Measurements from ENCODE around the gene ATP6V1G1.

Gene ATP6V1G1

DNA sequence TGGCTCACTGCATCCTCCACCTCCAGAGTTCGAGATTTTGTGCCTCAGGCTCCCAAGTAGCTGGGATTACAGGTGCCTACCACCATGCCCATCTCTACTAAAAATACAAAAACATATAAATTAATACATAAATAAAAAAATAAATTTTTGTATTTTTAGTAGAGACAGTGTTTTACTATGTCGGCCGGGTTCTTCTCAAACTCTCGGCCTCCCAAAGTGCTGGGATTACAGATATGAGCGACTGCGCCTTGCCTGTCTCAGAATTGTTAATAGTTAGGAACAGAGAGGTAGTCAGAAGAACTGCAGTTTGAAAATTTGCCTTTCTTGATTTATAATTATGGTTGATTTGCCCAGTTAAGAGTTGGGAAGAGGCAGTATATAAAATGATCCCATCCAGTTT lies 2.8 kb downstream of the ATP6V1G1 start:
- TF ChIP-seq, protein P1, sequence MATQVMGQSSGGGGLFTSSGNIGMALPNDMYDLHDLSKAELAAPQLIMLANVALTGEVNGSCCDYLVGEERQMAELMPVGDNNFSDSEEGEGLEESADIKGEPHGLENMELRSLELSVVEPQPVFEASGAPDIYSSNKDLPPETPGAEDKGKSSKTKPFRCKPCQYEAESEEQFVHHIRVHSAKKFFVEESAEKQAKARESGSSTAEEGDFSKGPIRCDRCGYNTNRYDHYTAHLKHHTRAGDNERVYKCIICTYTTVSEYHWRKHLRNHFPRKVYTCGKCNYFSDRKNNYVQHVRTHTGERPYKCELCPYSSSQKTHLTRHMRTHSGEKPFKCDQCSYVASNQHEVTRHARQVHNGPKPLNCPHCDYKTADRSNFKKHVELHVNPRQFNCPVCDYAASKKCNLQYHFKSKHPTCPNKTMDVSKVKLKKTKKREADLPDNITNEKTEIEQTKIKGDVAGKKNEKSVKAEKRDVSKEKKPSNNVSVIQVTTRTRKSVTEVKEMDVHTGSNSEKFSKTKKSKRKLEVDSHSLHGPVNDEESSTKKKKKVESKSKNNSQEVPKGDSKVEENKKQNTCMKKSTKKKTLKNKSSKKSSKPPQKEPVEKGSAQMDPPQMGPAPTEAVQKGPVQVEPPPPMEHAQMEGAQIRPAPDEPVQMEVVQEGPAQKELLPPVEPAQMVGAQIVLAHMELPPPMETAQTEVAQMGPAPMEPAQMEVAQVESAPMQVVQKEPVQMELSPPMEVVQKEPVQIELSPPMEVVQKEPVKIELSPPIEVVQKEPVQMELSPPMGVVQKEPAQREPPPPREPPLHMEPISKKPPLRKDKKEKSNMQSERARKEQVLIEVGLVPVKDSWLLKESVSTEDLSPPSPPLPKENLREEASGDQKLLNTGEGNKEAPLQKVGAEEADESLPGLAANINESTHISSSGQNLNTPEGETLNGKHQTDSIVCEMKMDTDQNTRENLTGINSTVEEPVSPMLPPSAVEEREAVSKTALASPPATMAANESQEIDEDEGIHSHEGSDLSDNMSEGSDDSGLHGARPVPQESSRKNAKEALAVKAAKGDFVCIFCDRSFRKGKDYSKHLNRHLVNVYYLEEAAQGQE (IDR thresholded peaks at IDR 0.05; ENCODE audit: insufficient read depth in 1 of 2, low read depth in 2 of 2, low read length in 2 of 2): no peak

DNA sequence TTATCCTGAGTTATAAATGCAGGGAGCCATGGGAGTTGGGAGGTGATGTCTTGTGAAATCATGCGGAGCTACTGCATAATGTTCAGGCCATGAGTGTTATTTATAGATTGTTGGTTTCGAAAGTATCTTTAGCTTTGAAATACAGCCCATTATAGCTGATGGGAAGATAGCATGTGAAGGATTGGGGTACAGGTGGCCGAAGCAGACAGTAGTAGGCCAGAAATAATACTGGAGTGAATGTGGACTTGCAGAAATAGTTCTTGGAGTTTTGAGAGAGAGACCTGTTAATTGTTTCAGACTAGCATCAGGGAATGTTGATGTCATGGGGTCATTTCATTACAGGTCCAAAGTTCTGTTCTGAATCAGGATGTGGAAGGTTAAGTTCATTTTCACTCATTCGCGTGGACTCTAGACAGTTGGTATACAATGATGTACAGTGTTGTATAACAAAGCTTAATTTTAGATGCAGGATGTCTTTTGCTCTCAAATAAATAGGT lies 3.8 kb downstream of the ATP6V1G1 start:
- TF ChIP-seq FOXP2 (optimal IDR thresholded peaks at IDR 0.05; ENCODE audit: borderline replicate concordance, extremely low read depth, extremely low read length, insufficient read depth) (no peak), TAF1 (IDR thresholded peaks at IDR 0.05; ENCODE audit: borderline replicate concordance, insufficient read depth, low read length) (no peak), POLR2AphosphoS5 (IDR thresholded peaks at IDR 0.05; ENCODE audit: low read depth, low read length) (no peak), SIN3A (IDR thresholded peaks at IDR 0.05; ENCODE audit: borderline replicate concordance, insufficient read depth, low read length) (no peak)
- TF ChIP-seq, protein P1 (IDR thresholded peaks at IDR 0.05; ENCODE audit: insufficient read depth in 1 of 2, low read depth in 2 of 2, low read length in 2 of 2): no peak

DNA sequence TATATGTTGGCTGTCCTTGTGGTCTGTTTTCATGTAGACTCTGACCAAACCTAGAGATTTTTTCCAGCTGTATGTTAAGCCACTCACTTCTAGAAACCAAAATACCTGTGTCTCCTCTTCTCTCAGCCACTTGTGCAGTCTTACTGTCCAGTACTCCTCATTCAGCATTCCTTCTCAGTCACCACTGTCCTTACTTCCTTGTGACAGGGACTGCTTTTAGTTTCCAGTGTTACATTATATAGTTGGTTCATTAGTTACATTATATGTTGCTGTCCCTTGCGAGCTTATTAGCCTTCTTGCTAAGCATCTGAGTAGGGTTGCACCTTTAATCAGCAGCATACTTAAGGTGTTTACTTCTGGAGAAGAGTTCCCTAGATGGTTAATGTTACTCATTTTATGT lies 4.3 kb downstream of the ATP6V1G1 start:
- TF ChIP-seq, protein P1 (IDR thresholded peaks at IDR 0.05; ENCODE audit: insufficient read depth in 1 of 2, low read depth in 2 of 2, low read length in 2 of 2): no peak
- TF ChIP-seq SIN3A (IDR thresholded peaks at IDR 0.05; ENCODE audit: borderline replicate concordance, insufficient read depth, low read length) (no peak), POLR2AphosphoS5 (IDR thresholded peaks at IDR 0.05; ENCODE audit: low read depth, low read length) (no peak), TAF1 (IDR thresholded peaks at IDR 0.05; ENCODE audit: borderline replicate concordance, insufficient read depth, low read length) (no peak), FOXP2 (optimal IDR thresholded peaks at IDR 0.05; ENCODE audit: borderline replicate concordance, extremely low read depth, extremely low read length, insufficient read depth) (no peak)

DNA sequence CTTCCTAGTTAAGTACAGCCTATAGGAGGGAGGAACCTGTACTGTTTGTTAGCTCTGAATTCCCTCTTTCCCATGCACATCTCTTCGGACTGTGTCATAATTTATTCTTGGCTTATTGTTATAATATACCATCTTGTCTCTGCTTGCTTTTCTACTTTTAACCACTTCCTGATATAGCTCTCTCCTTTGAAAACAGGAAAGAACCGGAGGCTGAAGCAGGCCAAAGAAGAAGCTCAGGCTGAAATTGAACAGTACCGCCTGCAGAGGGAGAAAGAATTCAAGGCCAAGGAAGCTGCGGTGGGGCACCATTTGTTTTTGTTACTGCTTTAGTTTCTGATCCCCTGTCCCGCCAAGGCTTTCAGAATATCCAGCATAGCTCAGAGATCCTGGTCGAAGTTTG lies 4.8 kb downstream of the ATP6V1G1 start:
- TF ChIP-seq TAF1 (IDR thresholded peaks at IDR 0.05; ENCODE audit: borderline replicate concordance, insufficient read depth, low read length) (no peak), SIN3A (IDR thresholded peaks at IDR 0.05; ENCODE audit: borderline replicate concordance, insufficient read depth, low read length) (no peak), FOXP2 (optimal IDR thresholded peaks at IDR 0.05; ENCODE audit: borderline replicate concordance, extremely low read depth, extremely low read length, insufficient read depth) (no peak), POLR2AphosphoS5 (IDR thresholded peaks at IDR 0.05; ENCODE audit: low read depth, low read length) (no peak)
- TF ChIP-seq, protein P1 (IDR thresholded peaks at IDR 0.05; ENCODE audit: insufficient read depth in 1 of 2, low read depth in 2 of 2, low read length in 2 of 2): no peak

DNA sequence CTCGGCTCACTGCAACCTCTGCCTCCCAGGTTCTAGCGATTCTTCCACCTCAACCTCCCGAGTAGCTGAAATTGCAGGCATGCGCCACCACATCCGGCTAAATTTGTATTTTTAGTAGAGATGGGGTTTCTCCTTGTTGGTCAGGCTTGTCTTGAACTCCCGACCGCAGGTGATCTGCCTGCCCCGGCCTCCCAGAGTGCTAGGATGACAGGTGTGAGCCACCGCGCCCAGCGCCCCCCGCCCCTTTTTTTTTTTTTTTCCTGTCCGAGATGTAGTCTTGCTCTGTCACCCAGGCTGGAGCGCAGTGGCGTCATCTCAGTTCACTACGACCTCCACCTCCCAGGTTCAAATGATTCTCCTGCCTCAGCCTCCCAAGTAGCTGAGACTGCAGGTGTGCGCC lies 6.6 kb downstream of the ATP6V1G1 start:
- TF ChIP-seq FOXP2 (optimal IDR thresholded peaks at IDR 0.05; ENCODE audit: borderline replicate concordance, extremely low read depth, extremely low read length, insufficient read depth): no peak
- TF ChIP-seq POLR2AphosphoS5 (IDR thresholded peaks at IDR 0.05; ENCODE audit: low read depth, low read length): no peak
- TF ChIP-seq TAF1 (IDR thresholded peaks at IDR 0.05; ENCODE audit: borderline replicate concordance, insufficient read depth, low read length): no peak
- TF ChIP-seq, protein P1 (IDR thresholded peaks at IDR 0.05; ENCODE audit: insufficient read depth in 1 of 2, low read depth in 2 of 2, low read length in 2 of 2): no peak
- TF ChIP-seq SIN3A (IDR thresholded peaks at IDR 0.05; ENCODE audit: borderline replicate concordance, insufficient read depth, low read length): no peak
